Duodenal mucosa (tissue), 2 donors: ENCODE results near the gene CAMK2B.

Experiments
- H3K27ac ChIP-seq: one replicate; pipeline ENCODE4 v1.7.0; 2013; ENCODE audit warnings: low read depth, low read length
- H3K27me3 ChIP-seq, 2 donors: one replicate each; pipeline ENCODE4 v1.7.0; 2013; ENCODE audit warnings: low read length in 2 of 2, control low read depth in 1 of 2; ENCODE audit not compliant: insufficient read depth in 2 of 2, control insufficient read depth in 1 of 2
- H3K36me3 ChIP-seq, 2 donors: one replicate each; pipeline ENCODE4 v1.7.0; 2013; ENCODE audit warnings: low read length in 2 of 2, control low read depth in 1 of 2; ENCODE audit not compliant: insufficient read depth in 2 of 2, control insufficient read depth in 1 of 2
- H3K4me1 ChIP-seq, 2 donors: one replicate each; pipeline ENCODE4 v1.7.0; 2013; ENCODE audit warnings: low read length in 2 of 2, control low read depth in 1 of 2; ENCODE audit not compliant: insufficient read depth in 2 of 2, control insufficient read depth in 1 of 2
- H3K4me3 ChIP-seq, 2 donors: one replicate each; pipeline ENCODE4 v1.7.0; 2013; ENCODE audit warnings: low read length in 2 of 2, low read depth in 1 of 2
- H3K9ac ChIP-seq, 2 donors: one replicate each; pipeline ENCODE4 v1.7.0; 2013; ENCODE audit warnings: low read length in 2 of 2, low read depth in 1 of 2
- H3K9me3 ChIP-seq, 2 donors: one replicate each; pipeline ENCODE4 v1.7.0; 2013; ENCODE audit warnings: low read length in 2 of 2, control low read depth in 1 of 2; ENCODE audit not compliant: control insufficient read depth in 1 of 2

The CAMK2B gene

DNA sequence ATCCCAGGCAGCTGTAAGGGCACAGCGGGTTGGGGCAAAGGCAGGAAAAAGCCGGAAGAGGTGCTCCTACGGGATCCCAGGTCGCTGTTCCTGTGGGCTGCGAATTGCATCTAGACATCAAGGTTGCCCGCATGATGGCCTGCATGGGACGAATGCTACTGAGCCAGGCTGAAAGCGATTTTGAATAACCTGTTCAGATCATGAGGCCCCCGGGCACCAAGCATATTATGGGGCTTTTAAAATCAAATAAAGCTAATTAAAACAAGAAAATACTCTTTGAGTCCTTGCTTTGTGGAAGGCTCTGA lies 37.1 kb downstream of the CAMK2B start:
- Histone ChIP-seq H3K9ac (no peak overlapping the region), H3K27ac (no peak overlapping the region), H3K36me3 (no peaks in the 10 kb centered on the region), H3K4me1 (no peaks in the 10 kb centered on the region), H3K27me3 (peaks cover 7 to 10% of the 10 kb centered on the region in 2 donors), H3K9me3 (no peaks in the 10 kb centered on the region), H3K4me3 (no peak overlapping the region)

DNA sequence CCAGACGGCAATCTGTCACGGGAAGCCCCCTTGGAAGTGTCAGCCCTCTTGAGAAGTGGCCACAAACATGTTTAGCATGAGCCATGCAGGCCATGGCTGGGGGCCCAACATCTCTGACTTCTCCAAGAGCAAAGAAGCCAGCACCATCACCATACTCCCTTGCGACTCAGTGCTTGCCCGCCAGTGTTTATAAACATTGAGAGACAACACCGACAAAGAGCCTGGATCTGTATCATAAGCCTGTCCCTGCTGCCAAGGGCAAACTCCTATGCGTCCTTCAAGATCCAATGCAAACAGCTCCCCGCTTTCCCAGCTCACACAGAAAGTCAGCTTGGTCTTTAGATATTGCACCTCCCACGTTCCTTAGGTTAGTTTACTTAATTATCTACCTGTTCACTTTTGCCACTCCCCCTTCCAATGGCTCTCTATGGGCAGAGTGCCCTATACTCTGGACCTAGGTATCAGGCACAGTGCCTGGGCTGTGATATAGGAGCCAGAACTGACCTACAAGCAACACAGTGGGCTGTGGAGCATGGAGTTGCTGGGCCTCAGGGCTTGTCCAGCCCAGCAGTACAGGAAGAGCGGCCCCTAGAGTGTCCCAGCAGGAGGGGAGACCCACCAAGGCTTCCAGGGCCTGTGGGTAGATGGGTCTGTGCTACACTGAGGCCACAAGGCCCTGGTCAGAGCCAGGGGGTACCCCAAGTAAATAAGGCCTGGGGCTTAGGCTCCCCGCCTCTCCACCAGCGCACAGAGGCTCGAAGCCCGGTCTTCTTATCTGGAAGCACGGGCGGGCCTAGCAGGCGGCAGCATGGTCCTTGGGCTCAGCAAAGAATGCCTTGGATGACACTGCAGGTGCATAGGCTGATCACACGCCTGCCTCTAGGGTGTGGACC lies 37.7 kb downstream of the CAMK2B start:
- Histone ChIP-seq H3K4me1 (no peaks in the 10 kb centered on the region), H3K9me3 (no peaks in the 10 kb centered on the region), H3K27me3 (peaks cover 4 to 7% of the 10 kb centered on the region in 2 donors), H3K9ac (no peak overlapping the region), H3K4me3 (no peak overlapping the region), H3K36me3 (no peaks in the 10 kb centered on the region), H3K27ac (no peak overlapping the region)

DNA sequence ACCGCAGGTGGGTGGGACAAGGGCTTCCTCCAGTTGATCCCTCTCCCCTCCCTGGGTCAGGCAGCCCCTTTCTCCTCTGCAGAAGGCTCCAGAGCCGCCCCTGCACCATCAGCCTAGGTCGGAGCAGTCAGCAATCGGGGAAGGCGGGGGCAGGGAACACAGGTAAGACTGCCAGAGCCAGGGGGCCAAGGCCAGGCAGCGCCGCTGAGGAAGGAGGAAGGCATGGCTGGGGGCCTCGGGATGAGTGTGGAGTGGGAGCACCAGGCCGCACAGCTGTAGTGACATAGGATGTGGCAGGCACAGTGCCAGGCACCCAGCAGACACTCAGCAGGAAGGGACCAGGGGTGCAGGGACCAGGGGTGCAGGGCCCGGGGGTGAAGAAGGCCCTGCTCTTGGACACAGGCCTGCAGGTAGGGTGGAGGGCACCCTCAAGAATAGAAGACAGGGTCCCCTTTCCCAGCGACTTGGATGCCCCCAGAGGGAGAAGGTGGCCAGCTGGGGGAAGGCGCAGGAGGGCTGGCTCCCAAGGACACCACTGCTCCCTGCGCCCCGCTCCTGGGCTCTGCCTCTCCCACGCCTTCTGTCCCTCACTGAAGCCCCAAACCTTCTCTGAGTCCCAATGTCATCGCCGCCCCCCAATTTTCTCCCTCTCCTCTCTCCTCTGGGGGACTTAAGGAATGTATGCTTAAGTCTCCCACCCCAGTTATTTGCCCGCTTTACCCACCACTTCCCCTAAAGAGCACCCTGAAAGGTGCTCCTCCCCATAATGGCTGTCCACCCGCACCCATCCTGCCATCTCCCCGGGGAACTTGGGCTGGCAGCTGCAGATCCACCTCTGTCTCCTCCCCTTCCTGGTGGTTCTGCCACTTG lies 38.5 kb downstream of the CAMK2B start:
- Histone ChIP-seq H3K27me3 (peaks cover 0 to 2% of the 10 kb centered on the region in 2 donors), H3K9me3 (no peaks in the 10 kb centered on the region), H3K27ac (no peak overlapping the region), H3K4me3 (no peak overlapping the region), H3K9ac (no peak overlapping the region), H3K36me3 (no peaks in the 10 kb centered on the region), H3K4me1 (no peaks in the 10 kb centered on the region)

DNA sequence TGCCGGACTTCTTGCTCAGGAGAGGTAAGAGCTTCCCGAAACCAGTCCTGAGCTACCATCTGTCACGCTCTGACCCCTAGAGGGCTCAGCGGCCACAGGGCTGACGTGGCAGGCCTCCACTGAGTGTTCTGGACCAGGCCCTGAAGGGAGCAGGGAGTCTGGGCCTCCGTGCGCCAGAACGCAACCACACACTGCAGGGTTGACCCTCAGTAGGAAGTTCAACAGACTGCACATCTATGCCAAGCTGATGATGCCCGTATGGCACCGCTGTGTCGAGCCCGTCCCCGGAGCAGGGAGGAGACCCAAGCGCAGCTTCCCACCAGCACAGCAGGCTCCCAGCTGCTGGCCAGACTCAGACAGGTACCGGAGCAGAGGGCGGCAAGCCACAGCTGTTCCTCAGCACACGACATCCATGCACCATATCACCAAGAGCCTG lies 39.2 kb downstream of the CAMK2B start:
- H3K4me1 ChIP-seq: no peaks in the 10 kb centered on the region
- H3K9ac ChIP-seq: no peak overlapping the region
- no peaks in the 10 kb centered on the region for H3K9me3 ChIP-seq
- H3K27ac ChIP-seq: no peak overlapping the region
- no peaks in the 10 kb centered on the region for H3K36me3 ChIP-seq
- H3K27me3 ChIP-seq: no peaks in the 10 kb centered on the region
- no peak overlapping the region for H3K4me3 ChIP-seq

DNA sequence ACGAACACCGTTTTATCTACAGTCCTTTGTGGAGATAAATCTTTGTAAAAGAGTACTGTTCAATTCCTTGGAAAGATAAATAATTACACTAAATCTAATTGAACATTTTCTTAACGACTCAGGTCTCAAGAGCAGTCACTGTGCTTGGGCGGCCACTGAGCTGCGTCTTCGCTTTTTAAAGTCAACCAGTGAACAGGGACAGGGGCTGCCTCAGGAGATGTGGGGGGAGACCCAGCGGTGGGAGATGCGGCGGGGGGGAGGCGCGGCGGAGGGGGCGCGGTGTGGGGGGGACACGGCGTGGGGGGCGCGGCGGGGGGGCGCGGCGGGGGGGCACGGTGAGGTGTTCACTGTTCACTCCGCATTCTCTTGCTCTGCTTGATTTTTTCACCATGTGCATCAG lies 39.8 kb downstream of the CAMK2B start:
- H3K27ac ChIP-seq: no peak overlapping the region
- H3K9me3 ChIP-seq: no peaks in the 10 kb centered on the region
- H3K4me3 ChIP-seq: no peak overlapping the region
- H3K4me1 ChIP-seq: no peaks in the 10 kb centered on the region
- H3K27me3 ChIP-seq: no peaks in the 10 kb centered on the region
- no peaks in the 10 kb centered on the region for H3K36me3 ChIP-seq
- no peak overlapping the region for H3K9ac ChIP-seq

DNA sequence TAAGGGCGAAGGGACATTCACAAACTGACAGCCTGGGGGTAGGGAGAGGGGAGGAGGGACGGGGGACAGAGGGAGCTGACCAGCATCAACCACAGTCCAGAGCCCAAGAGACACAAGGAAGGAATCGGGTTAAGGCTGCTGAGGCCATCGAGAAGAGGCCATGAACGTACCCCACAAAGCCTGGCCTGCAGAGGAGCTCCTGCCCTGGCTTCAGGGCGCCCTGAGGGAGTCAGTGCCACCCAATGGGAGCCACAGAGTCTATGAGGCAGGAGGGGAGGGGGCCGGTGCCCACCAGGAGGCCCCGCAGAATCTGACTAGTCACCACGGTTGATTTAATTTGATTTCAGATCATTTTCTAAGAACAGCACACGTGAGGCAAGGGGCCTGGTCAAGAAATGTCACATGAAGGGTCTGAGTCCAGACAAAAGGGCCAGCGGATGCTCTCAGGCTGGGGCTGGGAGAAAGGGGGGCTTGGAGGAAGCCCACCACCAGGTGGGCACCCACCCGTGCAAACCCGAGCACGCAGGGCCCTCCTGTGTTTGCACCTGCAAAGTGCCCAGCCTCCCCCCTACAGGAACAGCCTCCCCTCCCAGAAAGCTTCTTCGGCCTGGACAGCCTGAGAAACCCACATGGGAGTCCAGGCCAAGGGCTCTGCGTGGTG lies 40.4 kb downstream of the CAMK2B start:
- no peak overlapping the region for H3K9ac ChIP-seq
- no peaks in the 10 kb centered on the region for H3K4me1 ChIP-seq
- H3K27ac ChIP-seq: no peak overlapping the region
- no peak overlapping the region for H3K4me3 ChIP-seq
- H3K36me3 ChIP-seq: no peaks in the 10 kb centered on the region
- H3K27me3 ChIP-seq: no peaks in the 10 kb centered on the region
- no peaks in the 10 kb centered on the region for H3K9me3 ChIP-seq

DNA sequence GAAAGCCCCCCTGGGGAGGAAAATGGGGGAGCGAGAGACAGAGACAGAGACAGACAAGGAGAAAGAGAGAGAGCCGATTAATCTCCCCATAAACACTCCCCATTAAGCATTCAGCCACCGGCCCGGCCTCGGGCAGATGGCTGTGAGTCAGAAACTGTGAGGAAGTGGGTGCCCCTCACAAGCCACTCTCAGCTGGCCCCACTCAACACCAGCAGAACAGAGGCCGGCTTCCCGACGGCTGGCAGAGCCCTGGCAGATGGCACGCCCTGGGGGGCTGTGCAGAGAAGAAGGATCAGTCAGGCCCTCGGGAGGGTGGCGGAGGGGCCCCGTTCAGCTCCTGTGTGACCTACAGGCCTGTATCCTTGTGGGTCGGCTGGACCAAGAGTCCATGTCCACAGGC lies 41.2 kb downstream of the CAMK2B start:
- H3K9ac ChIP-seq: no peak overlapping the region
- no peaks in the 10 kb centered on the region for H3K9me3 ChIP-seq
- no peaks in the 10 kb centered on the region for H3K36me3 ChIP-seq
- H3K27me3 ChIP-seq: no peaks in the 10 kb centered on the region
- no peak overlapping the region for H3K4me3 ChIP-seq
- H3K4me1 ChIP-seq: no peaks in the 10 kb centered on the region
- no peak overlapping the region for H3K27ac ChIP-seq

DNA sequence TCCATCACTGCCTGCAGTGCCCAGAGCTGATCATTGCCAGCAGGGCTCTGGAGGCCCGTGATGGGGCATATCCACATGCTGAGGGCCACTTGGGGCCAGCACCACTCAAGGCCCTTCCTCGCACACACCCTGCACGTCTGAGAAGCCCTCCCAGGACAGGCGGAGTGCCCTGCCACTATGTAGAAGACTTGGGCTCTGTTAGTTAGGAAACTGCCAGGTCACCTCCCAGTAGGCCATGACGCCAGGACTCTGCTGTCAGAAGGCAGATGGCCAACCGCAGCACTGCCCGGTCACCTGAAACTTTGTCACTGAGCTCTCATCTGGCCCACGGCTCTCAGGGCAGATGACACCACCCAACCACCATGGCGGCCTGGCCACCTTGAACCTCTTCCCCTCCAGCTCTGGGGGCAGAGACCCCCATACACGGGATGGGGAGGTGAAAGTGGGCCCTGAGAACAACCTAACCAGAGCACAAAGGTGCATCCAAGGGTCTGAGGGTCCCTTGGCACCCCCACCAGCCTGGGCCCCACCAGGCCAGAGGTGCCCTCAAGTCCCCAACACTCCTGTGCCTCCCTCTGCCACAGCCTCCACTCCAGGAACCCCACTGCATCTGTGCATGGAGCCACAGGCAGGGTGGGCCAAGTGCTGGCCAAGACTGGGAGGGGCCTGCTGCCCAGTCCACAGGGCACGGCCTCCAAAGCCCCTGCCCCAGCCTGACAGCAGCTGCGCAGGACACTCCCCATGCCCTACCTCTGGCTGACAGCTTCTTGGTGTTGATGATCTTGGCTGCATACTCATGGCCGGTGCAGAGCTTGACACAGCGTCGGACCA lies 41.8 kb downstream of the CAMK2B start:
- Histone ChIP-seq H3K9me3 (no peaks in the 10 kb centered on the region), H3K27ac (no peak overlapping the region), H3K9ac (no peak overlapping the region), H3K4me3 (no peak overlapping the region), H3K27me3 (no peaks in the 10 kb centered on the region), H3K36me3 (no peaks in the 10 kb centered on the region), H3K4me1 (no peaks in the 10 kb centered on the region)

DNA sequence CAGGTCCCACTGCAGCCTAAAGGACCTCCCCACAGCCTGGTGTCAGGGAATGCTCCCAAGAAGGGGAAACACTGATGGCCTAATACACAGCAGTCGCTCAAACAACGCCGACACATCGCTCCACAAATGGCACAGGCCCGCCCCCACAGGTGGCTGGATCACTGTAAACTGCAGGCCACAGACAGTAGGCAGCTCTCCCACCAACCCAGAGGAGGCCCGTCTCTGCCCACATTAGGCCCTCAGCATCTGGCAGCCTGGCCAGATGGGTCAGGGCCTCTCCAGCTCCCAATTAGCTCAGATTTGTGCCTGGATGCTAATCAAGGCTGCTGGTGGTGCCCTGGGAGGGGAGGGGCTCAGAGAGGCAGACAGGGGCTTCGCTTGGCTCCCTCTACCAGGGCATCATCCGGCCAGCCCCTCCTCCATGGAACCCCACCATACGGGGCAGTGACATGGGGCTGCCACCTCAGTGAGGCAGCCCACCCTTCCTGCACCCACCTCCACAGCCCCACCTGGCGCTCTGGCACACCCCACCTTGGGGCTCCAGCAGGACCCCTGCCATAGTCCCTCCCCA lies 42.7 kb downstream of the CAMK2B start:
- no peak overlapping the region for H3K4me3 ChIP-seq
- H3K27ac ChIP-seq: no peak overlapping the region
- H3K27me3 ChIP-seq: no peaks in the 10 kb centered on the region
- no peaks in the 10 kb centered on the region for H3K9me3 ChIP-seq
- no peak overlapping the region for H3K9ac ChIP-seq
- H3K36me3 ChIP-seq: no peaks in the 10 kb centered on the region
- no peaks in the 10 kb centered on the region for H3K4me1 ChIP-seq
